Common myeloid progenitor, CD34-positive (primary cell): ENCODE data around the gene RFXAP.
"Not testable (repeated sequence)": the region's sequence is repeated elsewhere in the genome, so short reads cannot be mapped to it uniquely, and the experiment has no call there.

Experiments used
- CTCF ChIA-PET: fragments of 350-600 bp; sonication (Branson Sonifier 250); formaldehyde crosslinking; loops from one replicate; lab custom pipeline; 2021; ENCODE audit warnings: antibody characterized with exemption; lab: Charles Lee
- POLR2A ChIA-PET: fragments of 350-600 bp; sonication (Branson Sonifier 250); formaldehyde crosslinking; loops from one replicate; lab custom pipeline; 2021; ENCODE audit warnings: antibody characterized with exemption; lab: Charles Lee
- DNase-seq, 3 donors: peaks; one replicate each; pipeline versions ENCODE4 v3.0.0 to v3.0.0-alpha.2; 2013
- H3K27ac ChIP-seq, 2 experiments: 1 replicate in 1 of 2; 2 replicates in 1 of 2; pipeline ENCODE4 v1.7.0; 2013; ENCODE audit warnings: inconsistent platforms in 2 of 2, low read length in 2 of 2, mild to moderate bottlenecking in 2 of 2, low read depth in 1 of 2, moderate library complexity in 1 of 2; ENCODE audit not compliant: severe bottlenecking in 2 of 2, insufficient read depth in 1 of 2, poor library complexity in 1 of 2
- H3K27me3 ChIP-seq, 5 experiments: replicated peaks in 2 of 5; 1 replicate in 3 of 5; 2 replicates in 2 of 5; pipeline versions ENCODE4 v1.6.1 to v1.7.0; 2013; ENCODE audit warnings: low read length in 4 of 5, mild to moderate bottlenecking in 2 of 5, moderate library complexity in 2 of 5, inconsistent platforms in 1 of 5; ENCODE audit not compliant: insufficient read depth in 5 of 5, control insufficient read depth in 4 of 5
- H3K36me3 ChIP-seq, 4 experiments: 1 replicate in 2 of 4; 2 replicates in 2 of 4; pipeline versions ENCODE4 v1.6.1 to v1.7.0; 2013; ENCODE audit warnings: low read length in 3 of 4, control low read depth in 1 of 4, mild to moderate bottlenecking in 1 of 4; ENCODE audit not compliant: control insufficient read depth in 4 of 4, insufficient read depth in 4 of 4
- H3K4me1 ChIP-seq, 4 experiments: 1 replicate in 3 of 4; 2 replicates in 1 of 4; pipeline versions ENCODE4 v1.6.1 to v1.7.1; 2013; ENCODE audit warnings: low read length in 3 of 4, mild to moderate bottlenecking in 3 of 4, control low read depth in 1 of 4, inconsistent platforms in 1 of 4, moderate library complexity in 1 of 4; ENCODE audit not compliant: control insufficient read depth in 4 of 4, insufficient read depth in 4 of 4; ENCODE audit errors: control extremely low read depth in 1 of 4
- H3K4me3 ChIP-seq, 7 experiments: 1 replicate in 4 of 7; 2 replicates in 3 of 7; pipeline versions ENCODE4 v1.5.1 to v1.7.0; 2013; ENCODE audit warnings: mild to moderate bottlenecking in 7 of 7, low read length in 6 of 7, moderate library complexity in 6 of 7, inconsistent platforms in 2 of 7, low read depth in 2 of 7, control low read depth in 1 of 7; ENCODE audit not compliant: insufficient read depth in 4 of 7, control insufficient read depth in 1 of 7; ENCODE audit errors: extremely low read depth in 1 of 7
- H3K9me3 ChIP-seq, 5 experiments: 1 replicate in 4 of 5; 2 replicates in 1 of 5; pipeline versions ENCODE4 v1.6.1 to v1.7.1; 2013; ENCODE audit warnings: low read length in 4 of 5, mild to moderate bottlenecking in 2 of 5, inconsistent platforms in 1 of 5, low read depth in 1 of 5, moderate library complexity in 1 of 5; ENCODE audit not compliant: control insufficient read depth in 4 of 5, insufficient read depth in 2 of 5; ENCODE audit errors: control extremely low read depth in 1 of 5
- WGBS: methylation state at CpG from one replicate; pipeline ENCODE4 v1.1.5; 2013; ENCODE audit not compliant: insufficient coverage; 5-methylcytosine and 5-hydroxymethylcytosine counted together

RFXAP gene

DNA sequence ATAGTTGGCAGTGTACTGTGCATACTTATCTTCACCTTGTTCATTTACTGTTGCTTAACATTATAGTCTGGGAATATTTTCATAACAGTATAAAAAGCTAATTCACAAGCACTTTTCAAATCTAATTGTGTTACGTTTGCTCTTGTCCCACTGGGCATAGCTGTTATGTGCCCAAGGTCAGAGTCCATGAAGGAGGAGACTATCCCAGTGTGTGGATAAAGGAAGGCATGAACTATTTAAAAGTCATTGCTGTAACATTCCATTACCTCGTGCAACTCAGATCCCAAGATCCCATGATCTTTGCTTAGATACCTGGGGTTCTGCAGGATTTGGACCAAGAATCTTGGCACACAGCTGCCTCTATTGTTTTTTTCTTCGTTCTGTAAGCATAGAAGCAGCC lies 35.1 kb upstream of the RFXAP start:
- Histone ChIP-seq H3K9me3 (peaks cover 0 to 2% (median 0%) of the 10 kb centered on the region in 5 experiments), H3K4me3 (no peak overlapping the region), H3K36me3 (no peaks in the 10 kb centered on the region), H3K27me3 (no peaks in the 10 kb centered on the region), H3K27ac (no peak overlapping the region), H3K4me1 (peaks cover 0 to 9% (median 6%) of the 10 kb centered on the region in 4 experiments)
- ChIA-PET POLR2A (no interaction called here), CTCF (interaction anchor here (1.0 kb wide), 1 partner anchor 47 kb away, joined by 5 read pairs; no protein-coding TSS in a partner anchor)
- WGBS = 93% methylated on average over 2 of the region's 3 CpGs
- no peak for DNase-seq

DNA sequence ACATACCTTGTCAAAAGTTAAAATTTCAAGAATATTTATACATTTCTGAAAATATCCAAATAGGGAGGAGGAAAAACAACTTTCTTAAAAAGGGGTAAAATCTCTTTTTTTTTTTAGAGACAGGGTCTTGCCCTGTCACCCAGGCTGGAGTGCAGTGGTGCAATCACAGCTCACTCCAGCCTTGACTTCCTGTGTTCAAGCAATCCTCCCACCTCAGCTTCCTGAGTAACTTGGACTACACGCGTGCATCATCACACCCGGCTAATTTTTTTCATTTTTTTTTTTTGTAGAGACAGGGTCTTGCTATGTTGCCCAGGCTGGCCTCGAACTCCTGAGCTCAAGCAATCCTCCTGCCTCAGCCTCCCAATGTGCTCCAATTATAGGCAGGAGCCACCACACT lies 32.8 kb upstream of the RFXAP start:
- H3K27ac ChIP-seq, CTCF ChIA-PET, H3K36me3 ChIP-seq, POLR2A ChIA-PET, H3K4me1 ChIP-seq, H3K27me3 ChIP-seq, H3K4me3 ChIP-seq, H3K9me3 ChIP-seq: not testable (repeated sequence)
- WGBS = 25% methylated on average over 4 of the region's 4 CpGs
- DNase-seq = peak in 2 of 3 donors; percentile 21 to 31

DNA sequence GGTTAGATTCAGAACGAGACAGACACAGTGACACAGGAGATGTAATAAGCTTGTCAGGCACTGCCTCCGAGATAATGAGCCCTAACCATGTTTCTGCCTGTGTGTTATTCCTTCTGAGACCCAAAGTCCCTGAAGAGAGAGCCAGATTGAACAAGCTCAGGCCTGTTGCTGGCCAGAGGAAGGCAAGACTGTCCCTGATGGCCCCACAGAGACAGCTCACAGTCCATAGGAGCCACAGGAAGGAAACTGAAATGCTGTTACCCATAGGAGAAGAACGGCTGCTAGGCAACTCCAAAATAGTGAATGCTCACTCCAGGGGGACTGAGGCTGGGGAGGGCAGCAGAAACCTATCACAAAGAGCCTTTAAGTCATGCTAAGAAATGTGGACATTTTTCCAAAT lies 31.8 kb upstream of the RFXAP start:
- Histone ChIP-seq H3K27ac (no peak overlapping the region), H3K9me3 (no peaks in the 10 kb centered on the region), H3K4me1 (peaks cover 0 to 9% (median 6%) of the 10 kb centered on the region in 4 experiments), H3K36me3 (no peaks in the 10 kb centered on the region), H3K27me3 (no peaks in the 10 kb centered on the region), H3K4me3 (no peak overlapping the region)
- ChIA-PET POLR2A (no interaction called here), CTCF (no interaction called here)
- 67% methylated on average over 3 of the region's 3 CpGs for WGBS
- DNase-seq = peak in 1 of 3 donors; percentile 2

DNA sequence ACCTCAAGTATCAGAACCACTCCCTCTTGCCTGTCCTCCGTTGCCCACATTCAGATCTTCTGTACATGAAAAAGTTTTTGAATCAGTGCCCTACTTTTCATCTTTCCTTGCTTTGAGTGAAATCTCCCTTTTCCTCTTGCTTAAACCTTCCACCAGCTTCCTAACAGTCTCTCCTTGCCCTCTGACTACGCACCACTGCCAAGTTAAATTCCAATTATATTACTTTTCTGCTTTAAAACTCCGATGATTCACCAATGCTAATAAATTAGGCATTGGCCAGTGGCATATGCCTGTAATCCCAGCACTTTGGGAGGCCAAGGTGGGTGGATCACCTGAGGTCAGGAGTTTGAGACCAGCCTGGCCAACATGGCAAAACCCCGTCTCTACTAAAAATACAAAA lies 30.7 kb upstream of the RFXAP start:
- WGBS = 93% methylated on average over 3 of the region's 4 CpGs
- ChIA-PET CTCF (no interaction called here), POLR2A (no interaction called here)
- no peaks in the 10 kb centered on the region for H3K9me3 ChIP-seq
- DNase-seq = no peak
- peaks cover 0 to 9% (median 6%) of the 10 kb centered on the region in 4 experiments for H3K4me1 ChIP-seq
- H3K4me3 ChIP-seq = no peak overlapping the region
- H3K36me3 ChIP-seq = no peaks in the 10 kb centered on the region
- no peaks in the 10 kb centered on the region for H3K27me3 ChIP-seq
- no peak overlapping the region for H3K27ac ChIP-seq

DNA sequence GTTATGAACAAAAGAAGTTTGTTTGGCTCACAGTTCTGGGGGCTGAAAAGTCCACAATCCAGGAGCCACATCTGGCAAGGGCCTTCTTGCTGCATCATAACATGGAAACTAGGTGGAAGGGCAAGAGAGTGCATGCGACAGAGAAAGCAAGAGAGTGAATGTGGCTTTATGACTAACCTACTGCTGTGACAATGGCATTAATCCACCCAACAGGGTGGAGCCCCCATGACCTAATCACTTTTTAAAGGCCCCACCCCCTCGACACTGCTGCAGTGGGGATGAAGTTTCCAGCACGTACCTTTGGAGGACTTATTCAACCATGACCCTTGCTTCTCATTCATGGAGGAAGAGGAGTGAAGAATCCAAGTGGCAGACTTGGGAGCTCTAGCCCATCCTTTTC lies 30.0 kb upstream of the RFXAP start:
- DNase-seq = no peak
- 94% methylated on average over 3 of the region's 3 CpGs for WGBS
- Histone ChIP-seq H3K9me3 (no peaks in the 10 kb centered on the region), H3K27me3 (no peaks in the 10 kb centered on the region), H3K27ac (no peak overlapping the region), H3K4me1 (peaks cover 0 to 9% (median 6%) of the 10 kb centered on the region in 4 experiments), H3K4me3 (no peak overlapping the region), H3K36me3 (no peaks in the 10 kb centered on the region)
- ChIA-PET POLR2A (no interaction called here), CTCF (no interaction called here)

DNA sequence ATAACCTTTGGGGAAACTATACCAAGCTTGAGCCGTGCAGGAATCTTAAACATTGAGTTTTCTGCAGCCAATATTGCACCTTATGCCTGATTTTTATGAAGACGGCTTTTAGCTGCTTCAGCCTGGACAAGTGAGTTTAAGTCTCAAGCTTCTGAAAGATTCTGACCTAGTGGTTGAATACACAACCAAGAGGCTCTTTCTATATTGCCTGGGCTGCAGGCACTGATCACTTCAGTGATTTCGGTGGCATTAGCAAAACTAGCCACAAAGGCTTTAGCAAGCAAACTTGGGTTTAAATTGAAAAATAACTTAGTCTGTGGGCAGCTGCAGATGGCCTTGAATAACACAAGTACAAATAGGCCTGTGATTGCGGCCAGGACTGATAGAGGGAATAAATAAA lies 29.3 kb upstream of the RFXAP start:
- ChIA-PET POLR2A (no interaction called here), CTCF (no interaction called here)
- no peaks in the 10 kb centered on the region for H3K9me3 ChIP-seq
- peaks cover 0 to 9% (median 6%) of the 10 kb centered on the region in 4 experiments for H3K4me1 ChIP-seq
- H3K4me3 ChIP-seq = no peak overlapping the region
- whole genome bisulfite sequencing = 96% methylated on average over 4 of the region's 4 CpGs
- H3K36me3 ChIP-seq = no peaks in the 10 kb centered on the region
- no peak for DNase-seq
- no peaks in the 10 kb centered on the region for H3K27me3 ChIP-seq
- H3K27ac ChIP-seq = no peak overlapping the region

DNA sequence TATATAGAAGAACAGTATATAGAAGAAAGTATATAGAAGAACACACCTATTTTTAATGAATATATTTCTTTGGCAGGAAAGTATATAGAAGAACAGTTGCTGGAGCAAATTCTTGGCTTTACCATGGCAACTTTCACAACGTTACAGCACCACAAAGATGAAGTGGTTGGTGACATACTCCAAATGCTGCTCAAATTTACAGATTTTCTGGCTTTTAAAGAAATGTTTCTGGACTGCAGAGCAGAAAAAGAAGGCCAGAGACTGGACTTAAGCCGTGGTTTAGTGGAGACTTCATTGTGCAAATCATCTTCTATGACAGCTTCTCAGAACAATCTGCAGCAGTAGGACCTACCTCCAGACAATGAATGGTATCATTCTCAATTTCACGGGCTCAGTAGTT lies 24.3 kb upstream of the RFXAP start:
- no peak overlapping the region for H3K4me3 ChIP-seq
- no peaks in the 10 kb centered on the region for H3K27me3 ChIP-seq
- ChIA-PET CTCF (no interaction called here), POLR2A (no interaction called here)
- WGBS = 90% methylated on average over 3 of the region's 3 CpGs
- DNase-seq = no peak
- H3K36me3 ChIP-seq = no peaks in the 10 kb centered on the region
- H3K4me1 ChIP-seq = no peaks in the 10 kb centered on the region
- H3K9me3 ChIP-seq = no peaks in the 10 kb centered on the region
- no peak overlapping the region for H3K27ac ChIP-seq
